Spinal cord (tissue), 10 donors: ENCODE measurements around the gene CST4. TPM values are rescaled to one million over a fixed set of nuclear protein-coding genes. Genes with fewer than 3 reads are reported as not detected.
"Not testable (repeated sequence)": the region's sequence is repeated elsewhere in the genome, so short reads cannot be mapped to it uniquely, and the experiment has no call there.

Source experiments
- DNase-seq, 6 donors: peaks; one replicate each; pipeline versions ENCODE4 v3.0.0 to v3.0.0-alpha.2; 2013 to 2015; ENCODE audit warnings: low spot score in 6 of 6, low read depth in 4 of 6
- H3K27ac ChIP-seq: one replicate; pipeline ENCODE4 v1.5.1; 2013; ENCODE audit warnings: low read depth, low read length, control low read depth
- H3K27me3 ChIP-seq: one replicate; pipeline ENCODE4 v1.6.1; 2013; ENCODE audit warnings: low read length; ENCODE audit not compliant: control insufficient read depth, insufficient read depth
- H3K36me3 ChIP-seq: one replicate; pipeline ENCODE4 v1.6.1; 2013; ENCODE audit warnings: low read length; ENCODE audit not compliant: control insufficient read depth, insufficient read depth
- H3K4me1 ChIP-seq: one replicate; pipeline ENCODE4 v1.6.1; 2013; ENCODE audit warnings: low read length; ENCODE audit not compliant: control insufficient read depth, insufficient read depth
- H3K4me3 ChIP-seq: one replicate; pipeline ENCODE4 v1.5.1; 2013; ENCODE audit warnings: low read depth, low read length, control low read depth
- H3K9me3 ChIP-seq: one replicate; pipeline ENCODE4 v1.6.1; 2013; ENCODE audit warnings: low read length; ENCODE audit not compliant: control insufficient read depth, insufficient read depth
- WGBS: methylation state at CpG from one replicate; pipeline ENCODE4 v1.1.5; 2013; ENCODE audit warnings: missing lambda C conversion rate; ENCODE audit not compliant: insufficient coverage; 5-methylcytosine and 5-hydroxymethylcytosine counted together
- long read RNA-seq, 4 donors: transcript quantifications; one replicate each; lab custom pipeline, GENCODE V29; 2026
- polyA plus RNA-seq, 2 donors: library from polyadenylated mRNA; unstranded; fragments of 120-200 nt; gene quantifications; one replicate each; pipeline ENCODE4 v1.2.1, GENCODE V29; 2013; ENCODE audit not compliant: insufficient read length in 2 of 2
- total RNA-seq, 2 donors: library from RNA; depleted of rRNA in 1 of 2; stranded (reverse); fragments of 120-200 nt in 1 of 2; fragments of >200 nt in 1 of 2; gene quantifications; one replicate each; pipeline versions ENCODE4 v1.2.3 to v1.2.4, GENCODE V29; 2013 to 2014
- donor health status: healthy.

Gene CST4
- total RNA-seq (not detected), polyA plus RNA-seq (not detected)
- long read RNA-seq, donor 1 = 0 reads
- long read RNA-seq, donor 2 = 0 reads
- long read RNA-seq, donor 3 = 0 reads
- long read RNA-seq, donor 4 = 0 reads

GRCh38 chr20:23688684-23689398 lies at the start of gene CST4:
CST4 (minus strand) TSS chr20:23689038; CDS start chr20:23688969, 69 bp downstream.
- H3K27ac ChIP-seq, H3K4me1 ChIP-seq, H3K4me3 ChIP-seq, H3K27me3 ChIP-seq, H3K9me3 ChIP-seq, DNase-seq, H3K36me3 ChIP-seq: not testable (repeated sequence)
- WGBS = 83% methylated on average over 8 of the region's 12 CpGs

GRCh38 chr20:23735391-23735790 lies 46.6 kb upstream of the CST4 start:
- not testable (repeated sequence) for H3K36me3 ChIP-seq, H3K9me3 ChIP-seq, H3K27me3 ChIP-seq, H3K27ac ChIP-seq, H3K4me1 ChIP-seq, H3K4me3 ChIP-seq, DNase-seq
- 76% methylated on average over 3 of the region's 3 CpGs for WGBS

- not testable (repeated sequence) for H3K9me3 ChIP-seq, H3K27me3 ChIP-seq, H3K27ac ChIP-seq, DNase-seq, H3K4me3 ChIP-seq, H3K36me3 ChIP-seq, H3K4me1 ChIP-seq
- 91% methylated on average over 2 of the region's 2 CpGs for WGBS
Observed at GRCh38 chr20:23734949-23735348, 46.1 kb upstream of the CST4 start.

GRCh38 chr20:23734440-23734839 lies 45.6 kb upstream of the CST4 start:
- 87% methylated on average over 1 of the region's 1 CpG for WGBS
- not testable (repeated sequence) for H3K27me3 ChIP-seq, H3K9me3 ChIP-seq, H3K4me1 ChIP-seq, H3K36me3 ChIP-seq, DNase-seq, H3K4me3 ChIP-seq, H3K27ac ChIP-seq

GRCh38 chr20:23727016-23727415 lies 38.2 kb upstream of the CST4 start:
- no peaks in the 10 kb centered on the region for H3K9me3 ChIP-seq
- DNase-seq = no peak
- 94% methylated on average over 3 of the region's 3 CpGs for WGBS

GRCh38 chr20:23725102-23725501 lies 36.3 kb upstream of the CST4 start:
- H3K4me1 ChIP-seq = no peaks in the 10 kb centered on the region
- no peaks in the 10 kb centered on the region for H3K9me3 ChIP-seq
- 96% methylated on average over 3 of the region's 3 CpGs for WGBS
- no peaks in the 10 kb centered on the region for H3K36me3 ChIP-seq
- DNase-seq = no peak
- no peaks in the 10 kb centered on the region for H3K27me3 ChIP-seq
- H3K27ac ChIP-seq = no peak overlapping the region
- no peak overlapping the region for H3K4me3 ChIP-seq

More at GRCh38 chr20:23727016-23727415, 38.2 kb upstream of the CST4 start:
- Histone ChIP-seq H3K36me3 (no peaks in the 10 kb centered on the region), H3K4me3 (no peak overlapping the region), H3K27ac (no peak overlapping the region), H3K27me3 (no peaks in the 10 kb centered on the region), H3K4me1 (no peaks in the 10 kb centered on the region)

- H3K27me3 ChIP-seq, H3K36me3 ChIP-seq, DNase-seq, H3K4me1 ChIP-seq, H3K27ac ChIP-seq, H3K9me3 ChIP-seq, H3K4me3 ChIP-seq: not testable (repeated sequence)
- WGBS = no CpG with 5 or more reads among the region's 2 CpGs
Observed at GRCh38 chr20:23723659-23724307, 34.9 kb upstream of the CST4 start.

- not testable (repeated sequence) for H3K4me3 ChIP-seq, DNase-seq, H3K36me3 ChIP-seq, H3K27me3 ChIP-seq, H3K9me3 ChIP-seq, H3K4me1 ChIP-seq, H3K27ac ChIP-seq
- WGBS = 85% methylated on average over 5 of the region's 5 CpGs
Observed at GRCh38 chr20:23722851-23723250, 34.0 kb upstream of the CST4 start.

- no CpG with 5 or more reads among the region's 1 CpG for WGBS
Observed at GRCh38 chr20:23721962-23722361, 33.1 kb upstream of the CST4 start.

GRCh38 chr20:23719351-23719750 lies 30.5 kb upstream of the CST4 start:
- not testable (repeated sequence) for H3K27ac ChIP-seq, H3K4me3 ChIP-seq, H3K36me3 ChIP-seq, H3K4me1 ChIP-seq, H3K27me3 ChIP-seq, H3K9me3 ChIP-seq, DNase-seq
- 79% methylated on average over 7 of the region's 9 CpGs for WGBS

More at GRCh38 chr20:23721962-23722361, 33.1 kb upstream of the CST4 start:
- Histone ChIP-seq H3K4me1 (no peaks in the 10 kb centered on the region), H3K9me3 (no peaks in the 10 kb centered on the region), H3K4me3 (no peak overlapping the region), H3K27me3 (no peaks in the 10 kb centered on the region), H3K36me3 (no peaks in the 10 kb centered on the region), H3K27ac (no peak overlapping the region)
- DNase-seq = no peak
